HUDEP-2 (cell line): ENCODE measurements around the gene C16orf54.
"Not testable (repeated sequence)": the region's sequence is repeated elsewhere in the genome, so short reads cannot be mapped to it uniquely, and the experiment has no call there.

Experiments used
- DNase-seq, 76 experiments: peaks; one replicate each; lab custom pipeline; 2025; ENCODE audit not compliant: unreplicated experiment in 76 of 76; lab: John Stamatoyannopoulos, UW

Gene C16orf54

GRCh38 chr16:29745853-29746345 is at the start of gene C16orf54:
Gene C16orf54 (minus strand): TSS chr16:29745990. CDS start chr16:29744951, 1,039 bp downstream.
- peak in 8 of 76 experiments; percentile 15 to 46 (median 31) for DNase-seq

- DNase-seq = no peak
Observed at GRCh38 chr16:29794231-29794710, 48.5 kb upstream of the C16orf54 start.

- not testable (repeated sequence) for DNase-seq
Observed at GRCh38 chr16:29793153-29793552, 47.4 kb upstream of the C16orf54 start.

GRCh38 chr16:29791845-29792807 is 46.3 kb upstream of the C16orf54 start:
- no peak for DNase-seq

- peak in 3 of 76 experiments; percentile 24 to 67 (median 51) for DNase-seq
Observed at GRCh38 chr16:29790949-29791844, 45.4 kb upstream of the C16orf54 start.

- DNase-seq = peak; percentile 69 to 99 (median 98)
Observed at GRCh38 chr16:29790183-29790948, 44.6 kb upstream of the C16orf54 start, which contains the start of gene KIF22. Gene KIF22 (plus strand): TSS chr16:29790751. CDS start chr16:29790760, 9 bp downstream.

GRCh38 chr16:29789775-29790182 is 44.0 kb upstream of the C16orf54 start:
- peak in 3 of 76 experiments; percentile 23 to 49 (median 24) for DNase-seq

- not testable (repeated sequence) for DNase-seq
Observed at GRCh38 chr16:29787155-29787554, 41.4 kb upstream of the C16orf54 start.

- peak in 3 of 76 experiments; percentile 6 to 24 (median 12) for DNase-seq
Observed at GRCh38 chr16:29784901-29785500, 39.2 kb upstream of the C16orf54 start.

- no peak for DNase-seq
Observed at GRCh38 chr16:29784157-29784556, 38.4 kb upstream of the C16orf54 start.

GRCh38 chr16:29783094-29783953 is 37.5 kb upstream of the C16orf54 start:
- DNase-seq = not testable (repeated sequence)

GRCh38 chr16:29779474-29779873 is 33.7 kb upstream of the C16orf54 start:
- DNase-seq = no peak

GRCh38 chr16:29777576-29778350 is 32.0 kb upstream of the C16orf54 start, which contains the start of gene ZG16:
Gene ZG16 (plus strand): TSS chr16:29778256. CDS start chr16:29779267, 1,011 bp downstream.
- DNase-seq = no peak

GRCh38 chr16:29775742-29776408 is 30.1 kb upstream of the C16orf54 start:
- no peak for DNase-seq

GRCh38 chr16:29774730-29775129 is 28.9 kb upstream of the C16orf54 start:
- no peak for DNase-seq

- peak in 2 of 76 experiments; percentile 2 to 8 for DNase-seq
Observed at GRCh38 chr16:29772330-29772729, 26.5 kb upstream of the C16orf54 start.
